GM12864 (cell line): ENCODE data around the gene RPS19.

Experiments used
- DNase-seq: peaks from one replicate; pipeline ENCODE4 v3.0.0-alpha.2; 2011; ENCODE audit warnings: low read depth
- H3K4me3 ChIP-seq: 2 replicates; pipeline ENCODE4 v1.5.1; 2011; ENCODE audit warnings: mild to moderate bottlenecking, low read depth, low read length, control low read depth
- CTCF ChIP-seq: IDR thresholded peaks from 2 replicates; pipeline ENCODE4 v1.5.1; 2011; ENCODE audit warnings: low read depth, mild to moderate bottlenecking, moderate library complexity, low read length, control low read depth, inconsistent platforms; ENCODE audit errors: missing control alignments

The RPS19 gene

GRCh38 chr19:41845051-41845590 is 14.9 kb upstream of the RPS19 start:
- TF ChIP-seq CTCF = no peak
- H3K4me3 ChIP-seq = no peak overlapping the region
- no peak for DNase-seq

GRCh38 chr19:41847351-41848105 is 12.5 kb upstream of the RPS19 start:
- no peak overlapping the region for H3K4me3 ChIP-seq
- no peak for DNase-seq
- TF ChIP-seq CTCF = no peak

- no peak for DNase-seq
- no peak overlapping the region for H3K4me3 ChIP-seq
- no peak for TF ChIP-seq CTCF
Measured at GRCh38 chr19:41848666-41849065, 11.4 kb upstream of the RPS19 start.

- DNase-seq = no peak
- TF ChIP-seq CTCF = no peak
- H3K4me3 ChIP-seq = no peak overlapping the region
Measured at GRCh38 chr19:41849067-41849466, 11.0 kb upstream of the RPS19 start.

GRCh38 chr19:41850381-41850780 is 9.7 kb upstream of the RPS19 start:
- TF ChIP-seq CTCF = no peak
- H3K4me3 ChIP-seq = no peak overlapping the region
- DNase-seq = no peak

GRCh38 chr19:41851456-41851855 is 8.6 kb upstream of the RPS19 start:
- DNase-seq = no peak
- TF ChIP-seq CTCF = no peak
- no peak overlapping the region for H3K4me3 ChIP-seq

GRCh38 chr19:41853344-41853743 is 6.7 kb upstream of the RPS19 start:
- TF ChIP-seq CTCF = no peak
- H3K4me3 ChIP-seq = no peak overlapping the region
- no peak for DNase-seq
